Hematopoietic multipotent progenitor cell treated with erythropoietin and hydrocortisone succinate and interleukin-3 and kit ligand, for 8 days (in vitro differentiated cells): ENCODE results near the gene OR6V1.
"Not testable (repeated sequence)": the region's sequence is repeated elsewhere in the genome, so short reads cannot be mapped to it uniquely, and the experiment has no call there.

ENCODE experiments used
- DNase-seq: peaks from one replicate; pipeline ENCODE4 v3.0.0-alpha.2; 2015

OR6V1 gene

DNA sequence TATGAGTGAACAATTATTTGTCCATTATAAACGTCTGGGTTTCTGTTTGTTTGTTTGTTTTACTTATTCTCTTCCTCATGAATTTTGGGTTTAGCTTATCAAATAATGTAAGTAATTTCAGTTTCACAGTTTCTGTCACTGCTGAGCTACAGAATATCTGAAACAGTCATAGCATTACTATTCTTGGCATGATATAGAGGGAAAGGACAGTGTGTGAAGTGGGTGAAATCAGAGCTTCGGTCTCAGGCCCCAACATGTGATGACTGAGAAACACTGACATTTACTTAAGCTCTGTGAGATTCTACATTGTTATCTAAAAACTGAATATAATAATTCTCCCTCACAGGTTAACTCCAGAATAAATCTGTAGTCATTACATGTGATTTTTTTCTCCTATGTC, 8.8 kb upstream of the OR6V1 start:
- DNase-seq: no peak

DNA sequence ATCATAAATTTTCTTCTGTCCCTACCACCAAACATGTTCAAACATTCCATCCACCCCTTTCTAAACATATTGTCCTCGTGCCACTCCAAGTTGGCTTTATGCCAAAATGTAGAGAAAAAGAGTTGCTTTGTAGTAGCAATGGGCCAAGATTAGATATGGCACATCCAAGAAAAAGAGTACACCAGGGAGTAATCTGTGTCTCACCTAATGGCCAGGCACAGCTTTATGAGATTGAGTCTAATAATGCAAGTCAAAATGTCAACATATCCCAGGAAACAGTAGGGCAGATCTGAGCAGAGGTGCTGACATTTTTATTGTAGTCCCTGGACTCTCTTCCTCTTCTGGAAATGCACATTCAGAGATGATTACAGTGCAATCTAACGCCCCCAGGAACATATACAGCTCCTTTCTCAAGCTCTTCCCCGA, 5.7 kb upstream of the OR6V1 start:
- DNase-seq: no peak

DNA sequence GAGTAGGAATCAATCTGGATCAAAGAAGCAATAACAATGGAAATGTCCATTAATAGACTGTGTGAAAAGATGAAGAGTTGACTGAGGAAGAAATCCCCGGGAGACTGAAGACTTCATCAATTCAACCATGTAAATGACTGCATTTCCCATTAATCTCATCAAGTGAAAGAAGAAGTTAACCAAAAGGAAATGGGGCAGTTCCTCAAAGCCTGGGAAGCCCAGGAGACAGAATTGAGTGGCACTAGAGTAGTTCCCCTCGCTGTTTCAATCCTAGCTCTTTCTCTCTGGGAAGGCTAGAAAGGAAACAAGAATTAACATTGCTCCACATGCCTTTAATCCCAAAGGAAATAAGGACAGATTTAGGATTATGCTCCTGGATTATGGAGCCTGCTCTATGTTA, 4.8 kb upstream of the OR6V1 start:
- no peak for DNase-seq

DNA sequence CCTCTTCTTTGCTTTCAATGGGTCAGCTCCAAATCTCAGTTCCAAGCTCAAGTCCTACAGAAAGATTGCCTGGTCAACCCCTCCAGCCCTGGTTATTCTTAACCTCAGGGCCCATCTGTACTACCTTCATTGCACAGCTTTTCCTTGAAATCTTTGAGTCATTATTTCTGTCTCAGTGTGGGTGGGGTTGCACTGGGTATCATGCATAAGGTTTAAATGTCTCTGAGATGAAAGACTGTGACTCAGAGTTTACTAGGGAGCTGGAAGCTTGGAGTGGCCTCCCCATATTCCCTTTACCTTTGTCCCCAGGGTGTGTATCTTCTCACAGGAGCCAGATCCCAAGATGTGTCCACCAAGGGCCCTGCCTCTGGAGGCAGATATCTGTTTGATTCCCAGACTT, 3.3 kb upstream of the OR6V1 start:
- DNase-seq: no peak

DNA sequence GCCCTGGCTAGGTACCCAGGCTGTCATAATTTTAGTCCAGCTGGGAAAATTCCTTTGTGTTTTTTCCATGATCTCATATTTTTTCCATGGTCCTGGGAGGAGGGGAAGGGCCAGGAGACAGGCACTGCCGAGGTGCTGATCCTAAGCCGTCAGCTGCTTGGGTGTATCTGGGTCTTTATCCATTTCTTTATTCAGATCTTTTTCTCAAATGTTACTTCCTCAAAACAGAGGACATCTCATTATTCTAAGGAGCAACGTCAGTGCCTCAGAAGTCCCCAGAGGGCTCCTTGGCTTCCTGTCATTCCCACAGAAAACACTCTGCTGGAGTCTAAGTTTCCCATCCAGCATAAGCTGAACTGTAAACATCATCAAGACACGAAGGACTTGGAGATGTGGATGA, 2.8 kb upstream of the OR6V1 start:
- DNase-seq: no peak

DNA sequence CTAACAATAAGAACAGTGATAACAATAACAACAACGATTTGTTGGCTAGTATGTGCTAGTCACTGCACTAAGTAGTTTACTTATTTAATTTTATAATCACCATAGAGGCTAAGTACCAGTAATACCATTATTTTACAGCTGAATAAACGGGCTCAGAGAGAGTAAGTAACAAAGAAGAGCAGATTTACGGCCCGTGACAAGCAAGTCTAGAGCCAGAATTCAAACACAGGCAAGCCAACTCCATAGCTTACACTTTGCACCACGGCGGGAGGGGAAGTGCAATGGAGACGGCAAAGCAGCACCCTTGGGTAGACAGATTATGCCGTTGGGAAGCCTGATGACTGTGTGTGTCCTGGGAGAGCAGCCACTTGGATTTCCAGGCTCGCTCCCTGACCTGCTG, 1.2 kb upstream of the OR6V1 start:
- no peak for DNase-seq

DNA sequence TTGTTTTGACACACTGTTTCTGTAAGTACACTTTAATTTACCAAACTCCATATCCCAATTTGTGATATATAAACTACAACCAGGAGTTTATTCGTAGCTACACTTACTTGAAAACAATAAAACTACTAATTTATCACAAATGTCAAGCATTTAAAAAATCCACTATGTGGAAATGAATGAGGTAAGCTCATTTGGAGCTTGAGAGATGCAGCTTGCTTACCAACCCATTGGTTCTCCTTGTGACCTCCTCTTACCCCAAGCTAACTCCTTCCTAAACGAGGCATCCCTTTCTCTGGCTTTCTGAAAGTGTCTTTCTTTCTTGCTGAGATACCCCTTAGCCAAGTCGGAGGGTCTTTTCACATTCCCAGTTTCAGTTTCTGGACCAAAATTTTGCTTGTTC, 2.5 kb downstream of the OR6V1 start:
- no peak for DNase-seq

DNA sequence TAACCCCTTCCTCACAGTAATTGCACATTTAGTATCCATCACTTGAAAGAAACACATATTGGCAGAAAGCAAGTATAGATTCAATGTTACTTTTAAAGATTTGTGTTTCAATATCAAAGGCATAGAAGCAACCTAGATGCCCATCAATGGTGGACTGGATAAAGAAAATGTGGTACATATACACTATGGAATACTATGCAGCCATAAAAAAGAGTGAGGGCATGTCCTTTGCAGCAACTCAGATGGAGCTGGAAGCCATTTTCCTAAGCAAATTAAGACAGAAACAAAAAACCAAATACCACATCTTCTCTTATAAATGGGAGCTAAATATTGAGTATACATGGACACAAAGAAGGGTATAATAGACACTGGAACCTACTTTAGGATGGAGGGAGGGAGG, 3.6 kb downstream of the OR6V1 start:
- no peak for DNase-seq

DNA sequence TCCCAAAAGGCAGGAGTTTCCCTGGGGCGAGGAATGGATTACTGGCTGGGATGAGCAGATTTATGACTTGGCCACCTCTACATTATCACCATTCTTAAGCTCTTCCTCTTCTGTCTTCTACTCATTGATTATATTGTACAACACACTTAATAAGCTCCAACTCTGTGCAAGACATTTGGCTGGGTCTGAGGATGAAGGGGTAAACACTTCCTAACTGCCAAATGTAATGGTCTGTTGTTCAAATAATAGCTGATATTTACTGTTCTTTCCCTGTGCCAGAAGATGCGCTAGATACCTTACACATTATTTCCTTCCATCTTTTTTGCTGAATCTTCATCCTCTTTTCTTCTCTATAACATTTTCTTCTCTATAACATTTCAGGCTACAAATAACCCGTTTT, 11.6 kb downstream of the OR6V1 start:
- no peak for DNase-seq

DNA sequence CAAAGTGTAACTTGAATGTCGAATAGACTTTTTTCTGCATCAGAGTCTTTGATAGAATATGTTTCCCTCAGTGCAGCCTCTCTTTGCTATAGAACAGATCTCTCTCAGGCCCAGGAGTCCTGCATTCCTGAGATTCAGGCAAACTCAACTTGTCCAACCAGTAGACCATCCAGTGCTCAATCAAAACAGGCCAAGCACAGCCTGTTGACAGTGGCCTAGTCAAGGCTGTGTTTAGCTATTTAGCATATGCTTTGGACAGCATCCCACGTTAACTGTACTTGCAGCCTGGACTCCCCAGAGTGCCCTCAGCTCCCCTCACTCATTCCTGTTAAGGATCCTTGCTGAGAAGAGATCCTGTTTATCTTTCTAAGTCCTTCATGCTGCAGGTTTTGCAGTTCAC, 16.3 kb downstream of the OR6V1 start:
- DNase-seq: no peak

DNA sequence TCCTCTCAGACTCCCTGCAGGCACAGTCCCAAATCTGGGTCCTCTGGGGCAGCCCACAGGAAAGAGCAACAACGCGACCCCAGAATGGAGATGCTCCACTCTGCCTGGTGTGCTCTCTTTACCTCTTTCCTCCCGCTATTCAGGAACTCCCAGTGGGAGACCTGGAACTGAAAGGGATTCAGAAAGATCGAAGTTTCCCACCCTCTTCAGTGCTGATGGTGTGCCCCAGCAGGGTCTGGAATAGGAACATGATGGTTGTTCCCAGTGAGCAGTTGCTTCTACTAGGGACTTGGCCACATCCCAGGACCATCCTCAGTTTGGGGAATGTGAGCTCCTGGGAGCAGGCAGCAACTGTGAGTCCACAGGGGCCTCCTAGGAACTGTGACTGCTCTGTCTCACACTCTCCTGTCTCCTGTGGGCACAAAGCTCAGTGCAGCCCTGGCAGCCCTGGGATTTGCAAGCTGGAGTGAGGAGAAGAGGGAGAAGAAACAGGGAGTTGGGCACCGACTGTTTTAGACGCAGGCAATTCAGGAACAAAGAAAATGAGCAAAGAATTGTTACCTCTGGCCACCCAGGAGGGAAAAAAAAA, 17.9 kb downstream of the OR6V1 start:
- DNase-seq: no peak

DNA sequence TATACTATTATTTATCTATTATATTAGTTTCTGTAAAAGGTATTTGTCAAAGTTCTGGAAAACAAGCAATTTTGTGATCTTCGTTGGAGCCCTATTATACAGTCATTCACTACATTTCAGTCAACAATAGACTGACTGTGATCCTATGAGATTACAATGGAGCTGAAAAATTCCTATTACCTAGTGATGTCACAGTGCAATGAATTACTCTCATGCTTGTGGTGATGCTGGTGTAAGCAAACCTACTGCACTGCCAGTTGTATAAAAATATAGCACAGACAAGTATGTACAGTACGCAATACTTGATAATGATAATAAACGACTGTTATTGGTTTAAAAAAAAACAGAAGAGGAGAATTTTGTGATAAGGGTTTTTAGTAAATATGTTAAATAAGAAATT, 21.4 kb downstream of the OR6V1 start:
- DNase-seq: no peak

DNA sequence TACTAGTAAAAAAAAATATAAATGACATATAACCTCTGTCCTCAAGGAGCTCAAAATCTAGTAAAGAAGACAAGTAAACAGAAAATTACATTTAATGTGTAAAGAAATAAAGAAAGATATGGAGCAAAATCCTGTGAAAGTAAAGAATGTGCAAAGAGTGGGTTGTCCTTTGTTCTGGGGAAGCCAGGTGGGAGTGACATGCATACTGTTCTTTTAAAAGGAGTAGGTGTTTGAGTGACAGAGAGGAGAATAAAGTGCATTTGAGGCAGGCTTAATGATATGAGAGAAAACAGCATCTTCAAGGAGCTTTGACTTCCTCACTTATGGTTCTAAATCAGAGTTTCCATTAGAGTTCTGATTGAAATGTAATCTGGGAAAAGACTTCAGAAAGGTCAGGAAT, 22.0 kb downstream of the OR6V1 start:
- DNase-seq: no peak

DNA sequence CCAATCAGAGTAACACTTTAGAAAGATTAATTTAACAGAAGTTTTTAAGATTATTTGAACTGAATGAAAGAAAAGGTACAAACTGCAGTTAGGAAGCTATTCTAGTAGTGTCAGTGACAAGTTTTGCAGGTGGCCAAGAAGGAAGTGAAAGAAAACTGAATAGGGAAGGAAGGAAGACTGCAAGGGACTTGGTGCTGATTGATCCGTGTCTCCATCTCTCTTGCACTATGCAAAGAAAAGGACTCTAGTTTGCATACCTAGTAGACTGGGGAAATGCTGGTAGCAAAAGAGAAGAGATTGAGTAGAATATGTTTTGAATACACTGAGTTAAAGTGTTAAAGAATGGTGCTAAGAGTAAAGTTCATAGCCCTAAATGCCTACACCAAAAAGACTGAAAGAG, 33.0 kb downstream of the OR6V1 start:
- no peak for DNase-seq

DNA sequence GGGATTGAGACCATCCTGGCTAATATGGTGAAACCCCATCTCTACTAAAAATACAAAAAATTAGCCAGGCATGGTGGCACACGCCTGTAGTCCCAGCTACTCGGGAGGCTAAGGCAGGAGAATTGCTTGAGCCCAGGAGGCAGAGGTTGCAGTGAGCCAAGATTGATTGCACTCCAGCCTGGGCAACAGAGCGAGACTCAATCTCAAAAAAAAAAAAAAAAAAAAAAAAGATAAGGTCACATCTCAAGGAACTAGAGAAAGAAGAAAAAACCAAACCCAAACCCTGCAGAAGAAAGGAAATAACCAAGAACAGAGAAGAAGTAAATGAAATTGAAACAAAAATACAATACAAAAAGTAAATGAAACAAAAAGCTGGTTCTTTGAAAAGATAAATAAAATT, 33.5 kb downstream of the OR6V1 start:
- not testable (repeated sequence) for DNase-seq

DNA sequence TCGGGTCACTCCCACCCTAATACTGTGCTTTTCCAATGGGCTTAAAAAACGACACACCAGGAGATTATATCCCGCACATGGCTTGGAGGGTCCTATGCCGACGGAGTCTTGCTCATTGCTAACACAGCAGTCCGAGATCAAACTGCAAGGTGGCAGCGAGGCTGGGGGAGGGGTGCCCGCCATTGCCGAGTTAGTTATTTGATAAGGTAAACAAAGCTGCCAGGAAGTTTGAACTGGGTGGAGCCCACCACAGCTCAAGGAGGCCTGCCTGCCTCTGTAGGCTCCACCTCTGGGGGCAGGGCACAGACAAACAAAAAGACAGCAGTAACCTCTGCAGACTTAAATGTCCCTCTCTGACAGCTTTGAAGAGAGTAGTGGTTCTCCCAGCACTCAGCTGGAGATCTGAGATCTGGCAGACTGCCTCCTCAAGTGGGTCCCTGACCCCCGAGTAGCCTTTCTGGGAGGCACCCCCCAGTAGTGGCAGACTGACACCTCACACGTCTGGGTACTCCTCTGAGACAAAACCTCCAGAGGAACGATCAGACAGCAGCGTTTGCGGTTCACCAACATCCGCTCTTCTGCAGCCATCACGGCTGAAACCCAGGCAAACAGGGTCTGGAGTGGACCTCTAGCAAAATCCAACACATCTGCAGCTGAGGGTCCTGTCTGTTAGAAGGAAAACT, 36.5 kb downstream of the OR6V1 start:
- not testable (repeated sequence) for DNase-seq

DNA sequence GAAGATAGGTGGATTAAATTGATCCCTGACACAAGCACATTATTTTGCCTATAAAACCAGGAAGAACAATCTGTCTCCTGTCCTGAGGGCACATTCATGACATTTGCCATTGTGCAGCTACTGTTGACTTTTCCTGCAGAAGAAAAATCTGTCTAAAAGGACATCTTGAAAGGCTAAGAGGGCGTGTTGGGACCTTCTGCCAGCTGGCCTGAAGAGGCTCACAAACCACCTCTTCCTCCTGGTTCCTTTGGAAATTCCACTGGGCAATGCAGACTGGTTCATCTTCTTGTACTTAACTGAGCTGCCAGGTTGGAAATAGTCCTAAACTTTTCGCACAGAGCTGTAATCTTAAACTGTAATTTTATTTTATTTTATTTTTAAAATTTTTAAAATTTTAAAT, 44.0 kb downstream of the OR6V1 start:
- DNase-seq: no peak

DNA sequence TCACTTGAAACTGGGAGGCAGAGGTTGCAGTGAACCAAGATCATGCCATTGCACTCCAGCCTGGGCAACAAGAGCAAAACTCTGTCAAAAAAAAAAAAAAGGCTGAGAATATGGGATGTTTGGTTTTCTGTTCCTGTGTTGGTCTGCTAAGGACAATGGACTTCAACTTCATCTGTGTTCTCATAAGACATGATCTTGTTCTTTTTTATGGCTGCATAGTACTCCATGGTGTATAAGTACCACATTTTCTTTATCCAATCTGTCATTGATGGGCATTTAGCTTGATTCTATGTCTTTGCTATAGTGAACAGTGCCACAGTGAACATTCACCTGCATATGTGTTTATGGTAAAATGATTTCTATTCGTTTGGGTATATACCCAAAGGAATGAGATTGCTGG, 47.4 kb downstream of the OR6V1 start:
- not testable (repeated sequence) for DNase-seq
